GM12891 (cell line): ENCODE data around the gene UBE2O.

Source experiments
- DNase-seq: peaks from one replicate; pipeline ENCODE4 v3.0.0; 2011; ENCODE audit warnings: low spot score; ENCODE audit not compliant: insufficient read length
- FAIRE-seq: peaks from 2 replicates; lab custom pipeline; 2011; peaks lifted over from hg19 to GRCh38; lab: Jason Lieb, UNC
- PAX5 ChIP-seq: IDR thresholded peaks from 2 replicates; pipeline ENCODE4 v1.6.1; 2011; ENCODE audit warnings: low read length, moderate library complexity, mild to moderate bottlenecking; ENCODE audit not compliant: insufficient read depth, severe bottlenecking
- POLR2A ChIP-seq: IDR thresholded peaks from 2 replicates; pipeline ENCODE4 v1.6.1; 2011; ENCODE audit warnings: low read depth, low read length, control low read depth
- POLR2AphosphoS5 ChIP-seq: IDR thresholded peaks from 2 replicates; pipeline ENCODE4 v1.6.1; 2011; ENCODE audit warnings: low read depth, low read length, control low read depth
- POU2F2 ChIP-seq: IDR thresholded peaks from 2 replicates; pipeline ENCODE4 v1.6.1; 2011; ENCODE audit warnings: low read depth, mild to moderate bottlenecking, control low read depth, low read length, moderate library complexity
- SPI1 ChIP-seq: IDR thresholded peaks from 2 replicates; pipeline ENCODE4 v1.6.1; 2011; ENCODE audit warnings: low read depth, low read length, control low read depth
- TAF1 ChIP-seq: IDR thresholded peaks from 2 replicates; pipeline ENCODE4 v1.6.1; 2011; ENCODE audit warnings: low read depth, low read length, control low read depth

The UBE2O gene

DNA sequence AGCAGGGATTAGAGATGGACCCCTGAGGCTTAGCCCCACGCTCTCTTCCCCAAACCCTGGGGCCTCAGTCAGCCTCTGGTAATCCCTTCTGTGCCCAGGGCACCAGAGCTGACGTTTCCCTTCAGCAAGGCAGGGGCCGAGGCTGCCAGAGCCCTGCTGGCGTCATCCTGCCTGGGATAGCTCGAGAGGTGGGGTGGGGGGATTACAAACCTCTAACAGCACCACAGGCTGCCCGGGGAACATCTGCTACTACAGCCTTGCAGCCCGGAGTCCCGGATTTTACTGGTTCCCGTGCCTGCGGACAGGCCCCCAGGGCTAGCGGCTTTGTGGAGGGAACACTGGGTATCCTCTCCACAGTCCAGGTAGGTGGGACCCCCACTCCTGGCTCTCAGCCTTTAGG is 14.4 kb upstream of the UBE2O start, which contains the start of gene AANAT:
AANAT (plus strand) TSS at position 238 of the 400 bp plus-strand sequence. CDS start 1,144 bp downstream, outside the sequence.
- DNase-seq (no peak), FAIRE-seq (no peak)
- TF ChIP-seq POLR2A (no peak), SPI1 (no peak), POLR2AphosphoS5 (no peak), TAF1 (no peak), POU2F2 (no peak), PAX5 (no peak)

DNA sequence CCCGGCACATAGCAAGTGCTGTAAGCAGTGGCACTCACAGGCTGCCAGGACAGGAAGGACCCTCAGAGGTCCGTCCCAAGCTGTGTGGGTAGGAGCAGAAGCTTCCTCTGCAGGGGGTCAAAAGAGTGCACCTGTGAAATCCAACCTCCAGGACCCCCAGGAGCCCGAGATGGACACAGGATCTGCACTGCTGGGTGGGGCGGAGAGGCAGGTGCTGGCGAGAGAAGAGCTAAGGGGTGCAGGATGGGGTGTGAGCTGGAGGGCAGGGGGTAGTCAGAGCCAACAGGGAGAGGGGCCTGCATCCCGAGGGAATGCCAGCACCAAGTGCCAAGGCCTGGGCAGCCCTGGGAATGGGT is 13.8 kb upstream of the UBE2O start:
- TF ChIP-seq TAF1 (no peak), POLR2AphosphoS5 (no peak), POLR2A (no peak), POU2F2 (no peak), PAX5 (no peak), SPI1 (no peak)
- DNase-seq: no peak
- FAIRE-seq: no peak

DNA sequence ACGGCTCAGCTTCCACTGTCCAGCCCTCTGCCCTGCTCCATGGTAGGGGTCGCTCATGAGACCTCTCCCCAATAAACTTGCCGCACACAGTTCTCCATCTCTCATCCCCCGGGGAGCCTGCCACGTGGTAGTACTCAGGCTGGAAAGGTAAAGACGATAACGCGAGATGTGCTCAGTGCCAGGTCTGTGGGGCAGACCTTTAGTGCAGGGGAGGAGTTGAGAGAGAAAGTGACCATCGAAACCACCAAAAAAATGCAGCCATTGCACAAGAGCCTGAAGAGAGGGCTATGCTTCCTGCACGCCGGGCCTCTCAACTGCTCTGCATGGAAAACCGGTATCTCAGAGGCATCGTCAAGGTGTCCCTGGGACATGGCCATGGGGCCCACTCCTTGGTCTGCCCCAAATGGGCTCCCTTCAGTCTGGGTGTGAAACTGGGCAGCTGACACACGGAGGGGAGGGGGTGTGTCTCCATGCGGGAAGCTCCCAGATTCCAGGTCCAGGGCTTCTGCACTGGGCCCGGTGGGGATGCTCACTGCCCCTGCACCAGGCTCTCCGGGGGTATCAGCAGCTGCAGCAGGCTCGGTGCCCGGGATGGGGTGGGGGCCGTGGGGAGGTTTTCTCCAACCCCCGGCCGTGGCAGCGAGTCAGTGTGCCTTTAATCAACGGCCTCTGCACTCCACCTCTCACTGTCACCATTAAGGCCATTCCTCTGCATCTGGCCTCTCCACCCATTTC is 9.8 kb upstream of the UBE2O start:
- no peak for TF ChIP-seq POLR2A
- no peak for TF ChIP-seq TAF1
- TF ChIP-seq SPI1: no peak
- no peak for TF ChIP-seq POU2F2
- TF ChIP-seq POLR2AphosphoS5: no peak
- TF ChIP-seq PAX5: no peak
- DNase-seq: no peak
- FAIRE-seq: no peak

DNA sequence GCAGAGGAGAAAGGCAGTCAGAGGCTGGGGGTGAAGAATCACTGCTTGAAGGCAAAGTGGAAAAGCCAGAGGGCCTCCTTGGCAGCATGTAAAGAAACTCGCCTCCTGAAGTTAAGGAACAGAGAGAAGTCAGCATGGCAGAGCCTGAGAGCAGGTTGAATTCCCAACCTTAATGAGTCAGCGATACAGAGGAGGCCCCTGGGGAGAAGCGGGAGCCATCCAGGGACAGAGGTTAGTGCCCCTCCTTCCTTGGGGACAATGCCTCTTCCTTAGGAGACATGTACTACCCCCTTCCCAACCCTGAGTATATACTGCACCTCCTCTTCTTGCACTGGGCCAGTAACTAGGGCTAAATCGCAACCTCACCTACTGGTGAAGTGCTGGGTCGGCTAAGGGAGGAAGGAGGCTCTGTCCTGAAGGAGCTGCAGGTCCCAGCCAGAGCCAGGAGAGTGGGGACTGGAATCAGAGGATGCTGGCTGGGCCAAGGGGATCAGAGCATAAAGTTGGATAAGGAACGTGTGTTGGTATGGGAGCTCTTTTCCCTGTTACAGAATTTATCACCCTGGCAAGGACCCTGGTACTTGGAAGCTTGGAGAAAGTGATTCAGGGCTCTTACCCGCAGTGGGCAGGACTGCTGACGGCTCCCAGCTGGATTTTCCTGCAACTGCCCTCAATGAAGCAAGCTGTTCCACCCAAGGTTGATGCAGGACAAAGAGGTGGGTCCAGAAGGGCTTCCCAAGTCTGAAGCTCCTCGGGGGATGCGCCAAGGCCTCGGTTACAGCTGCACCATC is 9.0 kb upstream of the UBE2O start:
- FAIRE-seq (no peak), DNase-seq (no peak)
- TF ChIP-seq TAF1 (no peak), POU2F2 (no peak), POLR2AphosphoS5 (no peak), POLR2A (no peak), PAX5 (no peak), SPI1 (no peak)

DNA sequence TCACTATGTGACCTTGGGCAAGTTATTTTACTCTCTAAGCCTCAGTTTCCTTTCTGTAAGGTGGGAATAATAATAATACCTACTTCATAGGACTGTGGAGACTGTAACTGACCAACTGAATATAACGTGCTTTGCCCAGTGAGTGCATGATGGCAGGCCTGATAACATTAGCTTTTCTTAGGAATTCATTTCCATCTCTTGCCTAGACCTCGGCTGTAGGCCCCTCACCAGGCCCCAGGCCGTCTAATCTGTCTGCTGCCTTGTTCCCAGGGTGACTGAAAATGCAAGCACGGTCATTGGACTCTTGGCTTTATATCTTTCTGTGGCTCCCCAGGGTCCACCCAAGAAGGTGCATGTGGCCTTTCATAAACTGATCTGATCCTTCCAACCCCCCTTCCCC is 6.7 kb upstream of the UBE2O start:
- TF ChIP-seq POU2F2 (no peak), POLR2AphosphoS5 (no peak), SPI1 (no peak), POLR2A (no peak)
- no peak for DNase-seq
- FAIRE-seq: no peak

DNA sequence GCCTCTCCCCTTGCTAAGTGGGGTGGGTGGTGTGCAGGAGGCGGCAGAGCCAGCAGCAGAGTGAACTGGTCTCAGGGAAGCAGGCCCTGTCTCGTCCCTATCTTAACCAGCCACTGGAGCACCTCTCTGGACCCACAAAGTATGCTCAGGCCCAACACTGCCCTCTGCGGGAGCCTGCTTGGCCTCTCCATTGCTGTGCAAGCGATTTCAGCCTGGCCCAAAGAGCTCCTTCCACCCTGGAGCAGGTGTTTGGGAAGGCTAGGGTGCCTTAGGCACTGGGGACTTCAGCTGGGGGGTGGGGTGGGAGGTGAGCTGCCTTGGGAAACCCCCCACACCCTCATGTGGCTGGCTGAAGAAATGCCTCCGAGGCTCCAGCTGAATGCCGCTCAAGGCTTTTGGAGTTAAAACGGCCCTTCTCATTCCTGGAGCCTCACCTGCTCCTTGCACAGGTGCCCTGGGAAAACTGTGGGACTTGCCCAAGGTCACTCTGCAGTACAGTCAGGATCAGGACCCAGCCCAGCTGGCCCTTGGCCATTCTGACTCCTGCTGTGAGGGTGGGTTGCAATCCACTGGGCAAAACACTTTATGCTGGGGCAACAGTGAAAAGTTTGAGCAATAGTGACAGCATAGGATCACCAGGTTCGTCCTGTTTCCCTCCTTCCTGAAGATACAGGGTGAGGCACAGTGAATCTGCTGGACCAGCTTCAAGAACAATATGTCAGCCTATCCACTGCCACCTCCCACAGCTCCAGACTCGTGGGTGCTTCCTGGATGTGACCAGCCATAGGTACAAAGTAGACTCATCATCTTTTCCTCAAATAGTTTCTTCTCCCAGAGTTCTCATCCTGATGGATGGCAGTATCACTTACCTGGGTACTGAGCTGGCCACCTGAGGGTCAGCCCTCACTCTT is 5.9 kb upstream of the UBE2O start:
- FAIRE-seq: no peak
- TF ChIP-seq POU2F2: no peak
- no peak for TF ChIP-seq PAX5
- TF ChIP-seq SPI1: no peak
- no peak for TF ChIP-seq POLR2A
- no peak for DNase-seq

DNA sequence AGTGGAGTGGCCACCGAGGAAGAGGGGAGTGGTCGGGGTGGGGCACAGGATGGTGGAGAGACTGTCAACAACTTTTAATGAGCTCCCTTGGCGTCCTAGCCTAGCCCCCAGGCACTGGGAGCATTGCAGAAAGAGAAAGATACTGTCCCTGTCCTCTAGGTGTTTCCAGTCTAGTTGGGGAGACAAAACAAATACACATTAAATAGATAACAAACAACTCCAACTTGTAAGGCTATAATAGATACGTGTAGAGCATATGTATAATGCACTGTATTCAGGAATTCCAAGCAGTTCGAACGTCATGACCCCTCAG is 435 bp upstream of the UBE2O start:
- TF ChIP-seq PAX5: no peak
- TF ChIP-seq TAF1: no peak
- no peak for TF ChIP-seq POU2F2
- TF ChIP-seq POLR2AphosphoS5: no peak
- no peak for TF ChIP-seq SPI1
- TF ChIP-seq POLR2A: no peak
- DNase-seq (no peak), FAIRE-seq (no peak)

DNA sequence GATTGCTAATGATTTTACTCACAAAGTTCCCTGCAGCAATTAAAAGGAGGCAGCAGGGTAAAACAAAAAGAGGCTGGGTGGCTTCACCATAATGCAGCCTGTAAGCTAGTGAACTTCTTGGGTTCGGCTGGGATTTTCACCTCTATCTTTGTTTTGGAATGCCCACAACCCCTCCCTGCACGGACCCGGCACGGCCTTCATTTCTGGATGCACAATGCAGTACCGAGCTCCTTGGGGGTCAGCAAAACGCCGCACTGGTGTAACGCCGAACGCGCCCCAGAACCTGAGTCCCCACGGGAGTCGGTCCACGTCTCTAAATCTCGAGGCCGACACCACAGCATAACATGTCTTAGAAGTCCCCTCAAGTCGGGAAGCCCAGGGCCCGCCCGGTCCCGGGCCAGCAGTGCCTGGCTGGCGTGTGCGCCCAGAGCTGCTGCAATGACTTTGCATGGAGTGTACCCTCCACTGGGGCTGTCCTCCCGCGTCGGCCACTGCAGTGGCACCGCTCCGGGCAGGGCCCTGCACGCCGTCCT is 759 bp downstream of the UBE2O start:
- TF ChIP-seq SPI1 (no peak), POLR2A (no peak), POLR2AphosphoS5 (no peak), POU2F2 (no peak), PAX5 (no peak)
- no peak for FAIRE-seq

DNA sequence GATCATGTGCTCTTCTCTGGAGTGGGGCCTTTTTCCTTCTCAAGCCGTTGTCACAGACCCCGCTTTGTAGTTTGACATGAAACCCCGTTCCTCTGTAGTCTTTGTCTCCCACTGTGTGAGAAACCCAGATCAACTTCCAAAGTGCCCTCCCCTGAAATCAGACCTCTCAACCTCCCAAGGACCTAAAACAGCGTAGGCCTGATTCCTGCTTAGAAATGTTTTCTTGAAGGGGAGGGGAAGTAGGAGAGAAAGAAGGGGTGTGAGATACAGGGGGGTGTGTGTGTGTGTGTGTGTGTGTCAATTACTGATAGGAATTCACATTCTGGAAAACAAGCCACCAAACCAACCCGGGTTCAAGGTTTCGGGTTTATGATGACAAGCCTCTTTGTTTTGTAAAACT is 1.4 kb downstream of the UBE2O start:
- DNase-seq: no peak
- TF ChIP-seq PAX5 (no peak), POLR2A (no peak), POLR2AphosphoS5 (no peak), POU2F2 (no peak), TAF1 (no peak), SPI1 (no peak)
- FAIRE-seq: no peak

More for the DNA sequence above, 759 bp downstream of the UBE2O start:
- no peak for DNase-seq
